ENCODE measurements around the gene TRIM72. TPM values are rescaled to one million over a fixed set of nuclear protein-coding genes. Genes with fewer than 3 reads are reported as not detected.

The TRIM72 gene
- total and polyA plus RNA-seq, 2 of the 8 experiments (the other 6 are each of a cell fraction or from before 2014, with no cell fraction given) = 0.57 to 2.1 TPM

GRCh38 chr16:31190818-31191444 is 23.0 kb upstream of the TRIM72 start:
- H3K9ac ChIP-seq (replicated peaks in 1 of 4; ENCODE audit: extremely low read depth in 1 of 4, low read depth in 3 of 4, low read length in 3 of 4) = no peak overlapping the region
- no peak overlapping the region for H2BK20ac ChIP-seq (ENCODE audit: low read length)
- no peak overlapping the region for H4K91ac ChIP-seq (replicated peaks; ENCODE audit: insufficient read length, low read length)
- CTCF ChIA-PET (ENCODE audit: partially characterized antibody) = interaction anchor here (0.9 to 1.1 kb wide), 2 partner anchors 13 to 190 kb away, joined by 3 read pairs; no protein-coding TSS in a partner anchor
- H3K9me3 ChIP-seq (ENCODE audit: insufficient read depth in 2 of 2, low read depth in 1 of 2, low read length in 1 of 2) = no peaks in the 10 kb centered on the region
- H3K56ac ChIP-seq (replicated peaks; ENCODE audit: insufficient read length, low read depth, low read length) = no peak overlapping the region
- POLR2A ChIA-PET (ENCODE audit: partially characterized antibody) = interaction anchor here (1.5 to 17.4 kb wide), 5 partner anchors 6 to 40 kb away, joined by 4 to 430 read pairs (median 272); partner anchors contain the start of genes FUS, PYCARD, PYDC1 and TRIM72
- H3K4me3 ChIP-seq (ENCODE audit: extremely low read depth in 1 of 4, insufficient read depth in 2 of 4, low read depth in 3 of 4, low read length in 4 of 4) = no peak overlapping the region
- no peak overlapping the region for H2BK5ac ChIP-seq (ENCODE audit: low read depth, low read length)
- H2BK15ac ChIP-seq (ENCODE audit: low read length) = no peak overlapping the region
- WGBS, 2 experiments (ENCODE audit: extremely low coverage in 1 of 2, insufficient coverage in 1 of 2, insufficient read length in 1 of 2, insufficient replicate concordance in 2 of 2, low coverage in 1 of 2, low lambda C conversion rate in 2 of 2, missing lambda C conversion rate in 1 of 2) = 85% methylated on average over 10 of the region's 17 CpGs; no CpG with 5 or more reads in 1 of the 2 experiments
- H3K27ac ChIP-seq (ENCODE audit: low read depth, low read length) = no peak overlapping the region
- no peak overlapping the region for H2AFZ ChIP-seq (ENCODE audit: low read length)
- H3K36me3 ChIP-seq (ENCODE audit: control insufficient read depth in 2 of 4, insufficient read depth in 4 of 4, low read length in 3 of 4) = peaks cover 73 to 100% (median 98%) of the 10 kb centered on the region in 4 experiments
- H4K8ac ChIP-seq (ENCODE audit: extremely low read depth, insufficient read depth, low read length) = no peak overlapping the region
- H3K23ac ChIP-seq (ENCODE audit: insufficient read length) = no peak overlapping the region
- no peak overlapping the region for H3K4me2 ChIP-seq (ENCODE audit: insufficient read depth in 1 of 2, low read depth in 2 of 2, low read length in 2 of 2)
- H2BK120ac ChIP-seq (replicated peaks; ENCODE audit: low read depth, low read length) = no peak overlapping the region
- no peaks in the 10 kb centered on the region for H3K4me1 ChIP-seq (replicated peaks in 1 of 4; ENCODE audit: control insufficient read depth in 3 of 4, insufficient read depth in 4 of 4, low read length in 3 of 4)
- H3K79me2 ChIP-seq (ENCODE audit: control insufficient read depth in 1 of 2, insufficient read depth in 2 of 2, low read length in 2 of 2) = peaks cover 0 to 49% of the 10 kb centered on the region in 2 experiments; a peak in 3 of 4 replicates
- TF ChIP-seq POLR2AphosphoS5 (IDR thresholded peaks at IDR 0.05; ENCODE audit: low read depth, low read length) (0 out of 2 replicates have a peak, but pooled peaks have one; percentile 25), KDM5A (IDR thresholded peaks at IDR 0.05; ENCODE audit: low read length) (no peak)
- no peaks in the 10 kb centered on the region for H3K23me2 ChIP-seq (ENCODE audit: low read depth, low read length)
- no peak overlapping the region for H3K14ac ChIP-seq (ENCODE audit: insufficient read length)
- peaks cover 7% of the 10 kb centered on the region for H3K79me1 ChIP-seq (ENCODE audit: low read depth, low read length)
- DNase-seq (ENCODE audit: low read depth in 1 of 2, low spot score in 2 of 2) (no peak), FAIRE-seq (no peak)
- no peak overlapping the region for H2BK12ac ChIP-seq (ENCODE audit: low read depth, low read length)
- no peak overlapping the region for H3K4ac ChIP-seq (replicated peaks; ENCODE audit: insufficient read length, low read depth, low read length)
- no peak overlapping the region for H2AK5ac ChIP-seq (ENCODE audit: low read depth, low read length)
- peaks cover 12 to 44% of the 10 kb centered on the region in 2 experiments for H4K20me1 ChIP-seq (replicated peaks in 1 of 2; ENCODE audit: control insufficient read depth in 1 of 2, insufficient read depth in 2 of 2, low read length in 2 of 2)
- H3K27me3 ChIP-seq (replicated peaks in 1 of 4; ENCODE audit: control insufficient read depth in 3 of 4, extremely low read depth in 1 of 4, insufficient read depth in 3 of 4, low read length in 3 of 4) = no peaks in the 10 kb centered on the region
- no peak overlapping the region for H4K5ac ChIP-seq (ENCODE audit: insufficient read length, low read depth, low read length)
- no peak overlapping the region for H3K18ac ChIP-seq (ENCODE audit: extremely low read depth, low read length)

All from H1 (cell line).